HFF-Myc (cell line): ENCODE results near the gene WNT5B.

ENCODE experiments used
- DNase-seq: peaks from one replicate; pipeline ENCODE4 v3.0.0-alpha.2; 2011; ENCODE audit warnings: low read depth; ENCODE audit errors: extremely low read depth
- H3K4me3 ChIP-seq: replicated peaks from 2 replicates; pipeline ENCODE4 v1.5.1; 2011; ENCODE audit warnings: low read depth, mild to moderate bottlenecking, control low read depth, low read length
- CTCF ChIP-seq: IDR thresholded peaks from 2 replicates; pipeline ENCODE4 v1.5.1; 2012; ENCODE audit warnings: mild to moderate bottlenecking, low read depth, low read length, control low read depth; ENCODE audit errors: missing control alignments

WNT5B gene

GRCh38 chr12:1616233-1617066, 12.6 kb upstream of the WNT5B start:
- H3K4me3 ChIP-seq = no peak overlapping the region
- no peak for TF ChIP-seq CTCF
- DNase-seq = no peak

- no peak for TF ChIP-seq CTCF
- H3K4me3 ChIP-seq = no peak overlapping the region
- no peak for DNase-seq
Observed at GRCh38 chr12:1618489-1618888, 10.5 kb upstream of the WNT5B start.

- no peak for DNase-seq
- no peak overlapping the region for H3K4me3 ChIP-seq
- no peak for TF ChIP-seq CTCF
Observed at GRCh38 chr12:1619159-1619558, 9.9 kb upstream of the WNT5B start.

GRCh38 chr12:1619587-1619986, 9.4 kb upstream of the WNT5B start:
- no peak for DNase-seq
- no peak for TF ChIP-seq CTCF
- H3K4me3 ChIP-seq = no peak overlapping the region

- H3K4me3 ChIP-seq = no peak overlapping the region
- no peak for DNase-seq
- no peak for TF ChIP-seq CTCF
Observed at GRCh38 chr12:1620092-1620491, 8.9 kb upstream of the WNT5B start.

- no peak for TF ChIP-seq CTCF
- no peak for DNase-seq
- H3K4me3 ChIP-seq = no peak overlapping the region
Observed at GRCh38 chr12:1622406-1622805, 6.6 kb upstream of the WNT5B start.
